Neural crest cell (in vitro differentiated cells): ENCODE results near the gene DSG1. TPM values are rescaled to one million over a fixed set of nuclear protein-coding genes. Genes with fewer than 3 reads are reported as not detected.
"Not testable (repeated sequence)": the region's sequence is repeated elsewhere in the genome, so short reads cannot be mapped to it uniquely, and the experiment has no call there.

Source experiments
- DNase-seq: peaks from one replicate; pipeline ENCODE4 v3.0.0; 2021; ENCODE audit warnings: low read depth, mixed read lengths, low spot score
- H3K27ac Mint-ChIP-seq: one replicate; pipeline ENCODE4 v1.8.0; 2021; ENCODE audit warnings: mild to moderate bottlenecking, mixed read lengths; ENCODE audit not compliant: unreplicated experiment
- H3K27me3 Mint-ChIP-seq: 2 replicates; pipeline ENCODE4 v1.8.0; 2021; ENCODE audit warnings: low read depth, mild to moderate bottlenecking, mixed read lengths
- H3K36me3 Mint-ChIP-seq: 2 replicates; pipeline ENCODE4 v1.8.0; 2021; ENCODE audit warnings: low read depth, mild to moderate bottlenecking, mixed read lengths
- H3K4me1 Mint-ChIP-seq: 2 replicates; pipeline ENCODE4 v1.8.0; 2021; ENCODE audit warnings: mixed read lengths
- H3K4me3 Mint-ChIP-seq: one replicate; pipeline ENCODE4 v1.8.0; 2021; ENCODE audit warnings: mild to moderate bottlenecking, mixed read lengths
- H3K9me3 Mint-ChIP-seq: 2 replicates; pipeline ENCODE4 v1.8.0; 2021; ENCODE audit warnings: mixed read lengths
- CTCF ChIP-seq: fragments of 200-600 bp; sonication (generic); conservative IDR thresholded peaks from 2 replicates; pipeline ENCODE4 v1.5.0; 2021; ENCODE audit warnings: antibody characterized with exemption, mild to moderate bottlenecking
- total RNA-seq: library from RNA; stranded (reverse); gene quantifications from 2 replicates; pipeline ENCODE4 v1.2.1, GENCODE V29; 2021

Gene DSG1
- total RNA-seq, 1 donor from 2014 or later: not detected

GRCh38 chr18:31274931-31275330 lies 43.0 kb upstream of the DSG1 start:
- no peak overlapping the region for H3K27ac Mint-ChIP-seq

GRCh38 chr18:31275722-31276463 lies 42.1 kb upstream of the DSG1 start:
- Mint-ChIP-seq H3K4me1 (no peaks in the 10 kb centered on the region), H3K27ac (no peak overlapping the region), H3K27me3 (no peaks in the 10 kb centered on the region), H3K36me3 (no peaks in the 10 kb centered on the region), H3K4me3 (no peak overlapping the region), H3K9me3 (no peaks in the 10 kb centered on the region)
- DNase-seq: no peak
- no peak for TF ChIP-seq CTCF

More at GRCh38 chr18:31274931-31275330, 43.0 kb upstream of the DSG1 start:
- H3K27me3 Mint-ChIP-seq: no peaks in the 10 kb centered on the region
- H3K4me1 Mint-ChIP-seq: no peaks in the 10 kb centered on the region
- no peak for DNase-seq
- H3K9me3 Mint-ChIP-seq: no peaks in the 10 kb centered on the region
- no peaks in the 10 kb centered on the region for H3K36me3 Mint-ChIP-seq
- TF ChIP-seq CTCF: no peak
- no peak overlapping the region for H3K4me3 Mint-ChIP-seq

GRCh38 chr18:31278609-31279071 lies 39.3 kb upstream of the DSG1 start:
- Mint-ChIP-seq H3K4me1 (no peaks in the 10 kb centered on the region), H3K27me3 (no peaks in the 10 kb centered on the region), H3K27ac (no peak overlapping the region), H3K4me3 (no peak overlapping the region), H3K9me3 (no peaks in the 10 kb centered on the region), H3K36me3 (no peaks in the 10 kb centered on the region)
- TF ChIP-seq CTCF: no peak
- DNase-seq: no peak

GRCh38 chr18:31280502-31280901 lies 37.5 kb upstream of the DSG1 start:
- H3K27me3 Mint-ChIP-seq: no peaks in the 10 kb centered on the region
- H3K4me1 Mint-ChIP-seq: no peaks in the 10 kb centered on the region
- H3K4me3 Mint-ChIP-seq: no peak overlapping the region
- DNase-seq: no peak
- H3K27ac Mint-ChIP-seq: no peak overlapping the region
- no peaks in the 10 kb centered on the region for H3K36me3 Mint-ChIP-seq
- no peak for TF ChIP-seq CTCF
- peaks cover 3% of the 10 kb centered on the region for H3K9me3 Mint-ChIP-seq

- no peak for DNase-seq
- no peak overlapping the region for H3K4me3 Mint-ChIP-seq
- no peak overlapping the region for H3K27ac Mint-ChIP-seq
- no peaks in the 10 kb centered on the region for H3K36me3 Mint-ChIP-seq
- peaks cover 3% of the 10 kb centered on the region for H3K9me3 Mint-ChIP-seq
- H3K27me3 Mint-ChIP-seq: no peaks in the 10 kb centered on the region
- TF ChIP-seq CTCF: no peak
- no peaks in the 10 kb centered on the region for H3K4me1 Mint-ChIP-seq
Observed at GRCh38 chr18:31281437-31281836, 36.5 kb upstream of the DSG1 start.

GRCh38 chr18:31289446-31289845 lies 28.5 kb upstream of the DSG1 start:
- not testable (repeated sequence) for DNase-seq, H3K27me3 Mint-ChIP-seq, H3K36me3 Mint-ChIP-seq, H3K4me3 Mint-ChIP-seq, H3K4me1 Mint-ChIP-seq, H3K27ac Mint-ChIP-seq
- H3K9me3 Mint-ChIP-seq: peaks cover 24% of the 10 kb centered on the region
